HG02678 (cell line): ENCODE measurements around the gene TNRC6C.

ENCODE experiments used
- ATAC-seq: cut with Tn5 transposase; IDR thresholded peaks from one replicate; pipeline ENCODE4 v1.9.1; 2021; ENCODE audit warnings: mild to moderate bottlenecking, moderate library complexity; ENCODE audit not compliant: unreplicated experiment

Gene TNRC6C

DNA sequence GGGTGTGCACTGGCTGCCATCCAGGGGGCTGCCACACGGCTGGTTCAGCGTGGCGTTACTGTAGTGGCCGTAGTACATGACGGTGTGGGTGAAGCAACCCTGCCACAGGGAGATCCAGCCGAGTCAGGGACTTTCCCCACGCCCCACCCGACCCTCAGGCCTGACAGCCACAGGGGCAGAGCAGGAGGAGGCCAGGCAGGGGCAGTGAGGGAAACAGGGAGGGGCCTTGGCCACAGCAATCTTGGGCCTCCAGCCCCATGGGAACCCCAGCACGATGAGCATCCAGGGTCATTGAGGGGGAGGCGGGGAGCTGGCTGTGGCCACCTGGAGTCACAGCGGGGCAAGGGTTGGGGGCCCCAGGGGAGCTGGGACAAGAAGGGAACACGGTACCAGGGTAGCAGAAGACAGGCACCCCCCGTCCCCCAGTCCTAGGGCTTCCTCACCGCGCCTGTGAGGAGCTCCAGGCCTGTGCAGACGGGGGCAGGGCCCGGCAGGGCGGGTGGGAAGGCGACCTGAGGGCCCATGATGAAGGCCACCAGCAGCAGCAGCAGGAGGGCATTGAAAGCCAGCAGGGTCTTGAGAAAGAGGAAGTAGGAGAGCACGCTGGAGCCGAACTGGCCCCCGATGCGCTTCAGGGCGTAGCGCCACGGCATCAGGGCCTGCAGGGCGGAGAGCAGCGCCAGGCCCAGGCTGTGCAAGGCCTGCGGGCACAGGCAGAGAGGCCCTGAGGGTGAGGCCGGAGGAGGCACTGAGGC lies 165.8 kb downstream of the TNRC6C start:
- ATAC-seq, result no peak

DNA sequence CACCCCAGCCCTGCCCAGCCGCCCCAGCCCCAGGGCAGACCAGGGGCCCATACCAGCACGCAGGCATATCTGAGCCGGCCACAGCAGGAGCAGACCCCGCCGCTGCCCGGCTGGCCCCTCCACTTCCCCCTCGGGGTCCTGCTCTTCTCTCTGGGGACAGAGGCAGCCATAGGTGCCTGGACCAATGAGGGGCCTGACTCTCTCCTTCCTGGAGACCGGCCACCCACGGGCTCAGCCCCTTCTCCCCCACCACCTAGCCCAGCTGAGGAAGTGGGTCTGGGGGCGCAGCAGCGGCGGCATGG lies 166.3 kb downstream of the TNRC6C start:
- ATAC-seq, result no peak

DNA sequence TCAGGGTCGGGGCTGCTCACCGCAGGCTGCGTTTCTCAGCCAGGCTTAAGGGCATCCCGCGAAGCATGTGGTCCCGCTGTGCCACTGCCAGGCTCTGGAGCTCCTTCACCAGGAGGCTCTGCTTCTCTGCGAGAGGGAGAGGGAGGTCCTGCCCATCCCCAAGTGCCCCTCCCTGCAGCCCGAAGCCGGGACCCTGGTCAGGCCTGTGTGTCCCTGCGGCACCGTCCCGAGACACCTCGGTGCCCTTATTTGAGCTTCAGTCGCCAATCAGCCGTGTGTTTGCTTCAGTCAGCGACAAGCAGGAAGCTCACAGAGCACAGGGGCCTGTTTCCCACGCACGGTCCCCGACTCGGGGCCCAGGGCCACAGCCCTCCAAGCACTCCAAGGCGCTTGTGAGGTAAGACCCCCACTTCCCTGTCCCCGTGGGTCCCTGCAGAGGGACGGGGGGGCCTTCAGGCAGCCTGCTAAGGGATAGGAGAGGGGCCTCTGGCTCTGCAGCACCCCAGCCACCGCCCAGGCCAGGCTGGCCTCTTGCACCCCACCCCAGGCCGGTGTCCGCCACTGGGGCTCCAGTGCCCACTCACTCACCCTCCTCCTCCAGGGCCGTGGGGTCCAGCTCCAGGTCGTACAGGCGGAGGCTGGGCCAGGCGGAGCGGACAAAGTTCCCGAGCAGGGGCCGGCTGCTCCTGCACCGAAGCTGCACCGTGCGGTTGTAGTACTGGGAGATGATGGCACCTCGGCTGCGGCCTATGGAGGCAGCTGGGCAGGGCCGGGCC lies 166.8 kb downstream of the TNRC6C start:
- ATAC-seq, result no peak

DNA sequence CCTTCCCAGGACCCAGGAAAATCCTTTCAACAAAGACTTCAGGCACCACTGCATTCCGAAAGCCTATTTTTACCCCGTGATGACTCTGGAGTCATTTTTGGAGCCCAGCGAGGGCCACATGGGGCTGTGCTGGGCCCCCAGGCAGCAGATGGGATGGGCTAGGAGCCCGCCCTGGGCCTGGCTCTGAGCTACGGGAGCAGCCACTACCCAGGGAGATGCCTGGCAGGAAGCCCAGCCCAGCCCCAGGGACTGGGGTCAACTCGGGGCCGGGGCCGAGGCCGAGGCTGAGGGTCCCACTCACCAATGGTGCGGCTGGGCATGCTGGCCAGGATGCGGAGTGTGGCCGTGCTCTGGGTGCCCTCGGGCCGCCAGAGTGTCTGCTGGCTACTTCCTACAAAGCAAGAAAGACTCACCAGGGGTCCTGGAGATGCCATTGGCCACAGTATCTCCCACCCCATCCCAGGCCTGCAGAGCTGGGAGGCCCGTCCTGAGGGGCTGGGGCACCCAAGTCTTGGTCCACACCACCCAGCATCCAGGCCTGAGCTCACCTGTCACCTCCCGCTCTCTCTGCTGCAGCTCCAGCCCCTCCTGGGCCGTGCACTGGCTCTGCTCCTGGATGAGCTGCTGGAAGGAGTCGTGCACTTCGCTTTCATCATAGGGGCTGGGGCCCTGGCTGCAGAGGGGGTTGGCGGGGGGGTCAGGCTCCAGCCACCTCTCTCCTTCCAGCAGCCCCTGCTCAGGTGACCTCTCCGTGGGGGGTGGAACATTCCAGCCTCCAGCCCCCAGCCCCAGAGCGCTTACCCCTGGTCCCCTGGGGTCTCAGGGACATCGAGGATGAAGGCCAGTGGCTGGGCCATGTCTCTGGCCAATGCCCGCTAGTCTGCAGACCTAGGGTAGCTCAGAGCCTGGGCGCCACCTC lies 167.7 kb downstream of the TNRC6C start:
- ATAC-seq, result no peak

DNA sequence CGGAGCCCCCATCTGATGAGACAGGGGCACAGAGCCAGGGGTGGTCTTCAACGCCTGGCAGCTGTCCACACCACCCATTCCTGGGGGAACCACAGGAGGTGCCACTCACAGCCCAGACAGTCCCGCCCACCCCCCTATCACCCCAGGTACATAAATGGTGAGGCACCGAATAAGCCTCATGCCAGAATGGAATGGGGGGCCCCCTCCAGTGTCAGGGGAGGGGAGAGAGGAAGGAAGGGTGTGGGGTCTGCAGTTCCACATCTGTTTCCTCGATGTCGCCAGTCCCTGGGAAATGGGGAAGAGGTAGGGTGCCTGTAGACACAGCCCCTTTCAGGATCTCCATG lies 168.4 kb downstream of the TNRC6C start:
- ATAC-seq, result no peak

DNA sequence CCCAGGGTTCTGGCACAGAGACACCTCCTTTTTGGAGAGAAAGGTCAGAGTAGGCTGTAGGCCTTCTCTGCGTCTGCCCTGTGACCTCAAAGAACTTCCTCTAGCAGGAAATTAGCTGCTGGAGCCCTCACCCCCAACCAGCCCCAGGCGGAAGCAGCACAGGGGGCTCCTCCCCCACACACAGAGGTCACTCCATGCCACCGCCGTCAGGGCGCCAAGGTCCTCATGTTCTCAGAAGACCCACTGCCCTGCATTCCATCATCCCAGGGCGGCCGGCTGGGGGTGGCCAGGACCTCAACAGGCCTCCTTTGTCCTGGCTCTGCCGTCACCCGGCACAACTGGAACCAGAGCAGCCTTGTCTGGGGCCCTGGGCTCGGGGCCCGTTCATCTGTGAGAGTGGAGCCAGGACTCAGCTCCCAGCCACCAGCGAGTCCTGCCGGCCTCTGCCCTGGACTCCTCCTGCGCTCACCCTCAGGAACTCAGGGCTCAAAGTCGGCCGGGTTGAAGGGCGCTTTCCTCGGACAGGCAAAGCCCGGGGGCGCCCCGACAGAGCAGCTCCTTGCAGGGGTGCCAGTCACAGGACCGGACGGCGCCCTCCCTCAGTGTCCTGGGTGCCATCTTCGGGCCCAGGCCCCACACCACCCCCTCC lies 168.9 kb downstream of the TNRC6C start:
- ATAC-seq, result peak; percentile 19

DNA sequence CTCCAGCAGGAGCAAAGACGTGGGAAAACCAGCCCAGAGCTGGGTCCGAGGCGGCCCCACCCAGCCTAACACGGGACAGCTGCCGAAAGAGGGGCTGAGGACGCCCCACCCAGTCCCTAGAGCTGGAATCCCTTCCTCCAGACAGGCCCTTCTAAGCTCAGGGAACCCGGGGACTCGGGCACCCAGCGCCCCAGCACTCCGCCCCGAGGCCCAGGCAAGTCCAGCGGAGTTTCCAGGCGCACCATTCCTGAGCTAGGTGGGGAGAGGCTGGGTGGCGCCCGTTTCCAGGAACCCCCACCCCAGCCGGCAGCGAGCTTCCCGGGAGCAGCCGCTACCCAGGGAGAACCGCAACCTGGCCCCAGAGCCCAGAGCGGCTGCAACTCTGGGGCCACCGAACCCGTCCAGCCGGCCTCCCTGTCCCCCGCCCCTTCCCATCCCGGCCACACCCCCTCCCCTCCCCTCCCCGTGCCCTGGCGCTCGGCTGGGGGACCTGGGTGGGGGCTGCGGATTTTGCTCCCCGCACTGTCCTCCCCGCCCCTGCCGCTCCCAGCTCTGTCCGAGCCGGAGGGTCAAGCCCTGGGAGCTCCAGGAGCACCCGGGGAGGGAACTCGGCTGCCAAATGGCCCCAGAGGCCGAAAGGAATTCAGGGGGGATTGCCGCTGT lies 169.5 kb downstream of the TNRC6C start:
- no peak for ATAC-seq

DNA sequence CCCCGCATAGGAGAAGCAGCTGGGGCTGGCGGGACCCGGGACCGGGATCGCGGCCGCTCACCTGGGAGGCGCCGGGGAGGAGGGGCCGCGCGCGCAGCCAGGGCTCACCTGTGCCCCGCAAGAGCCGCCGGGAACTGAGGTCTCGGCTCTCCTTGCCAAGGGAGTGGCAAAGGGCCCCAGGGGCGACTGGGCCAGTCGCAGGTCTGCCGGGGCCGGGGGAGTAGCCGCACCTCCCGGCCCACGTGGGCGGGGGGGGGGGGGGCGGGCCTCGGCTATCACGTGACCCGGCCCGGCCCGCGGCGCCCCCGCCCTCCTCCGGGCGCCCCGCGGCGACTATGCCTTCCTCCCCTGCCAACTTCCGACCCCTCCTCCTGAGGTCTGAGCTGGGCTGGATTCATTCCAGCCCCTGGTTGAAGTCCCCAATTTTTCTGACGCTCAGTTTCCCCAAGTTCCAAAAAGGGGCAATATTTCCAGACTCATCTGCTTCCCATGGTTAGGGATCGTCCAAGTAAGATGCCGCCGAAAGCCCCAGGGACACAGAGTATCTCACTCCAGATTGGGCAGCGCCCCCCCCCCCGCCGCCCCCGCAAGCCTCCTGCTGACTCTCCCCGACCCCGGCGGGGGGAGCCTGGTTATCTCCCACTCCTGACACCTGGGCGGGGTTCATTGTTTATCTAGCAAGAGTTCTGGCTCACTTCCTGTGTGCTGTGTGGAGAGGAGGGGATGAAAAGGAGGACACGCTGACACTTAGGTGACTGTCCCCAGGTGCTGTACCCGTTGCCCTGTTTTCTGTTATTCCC lies 170.2 kb downstream of the TNRC6C start, which contains the start of gene TMC6:
TMC6 (minus strand) TSS at position 205 of the 800 bp plus-strand sequence. CDS start 1,923 bp downstream, outside the sequence.
- no peak for ATAC-seq

DNA sequence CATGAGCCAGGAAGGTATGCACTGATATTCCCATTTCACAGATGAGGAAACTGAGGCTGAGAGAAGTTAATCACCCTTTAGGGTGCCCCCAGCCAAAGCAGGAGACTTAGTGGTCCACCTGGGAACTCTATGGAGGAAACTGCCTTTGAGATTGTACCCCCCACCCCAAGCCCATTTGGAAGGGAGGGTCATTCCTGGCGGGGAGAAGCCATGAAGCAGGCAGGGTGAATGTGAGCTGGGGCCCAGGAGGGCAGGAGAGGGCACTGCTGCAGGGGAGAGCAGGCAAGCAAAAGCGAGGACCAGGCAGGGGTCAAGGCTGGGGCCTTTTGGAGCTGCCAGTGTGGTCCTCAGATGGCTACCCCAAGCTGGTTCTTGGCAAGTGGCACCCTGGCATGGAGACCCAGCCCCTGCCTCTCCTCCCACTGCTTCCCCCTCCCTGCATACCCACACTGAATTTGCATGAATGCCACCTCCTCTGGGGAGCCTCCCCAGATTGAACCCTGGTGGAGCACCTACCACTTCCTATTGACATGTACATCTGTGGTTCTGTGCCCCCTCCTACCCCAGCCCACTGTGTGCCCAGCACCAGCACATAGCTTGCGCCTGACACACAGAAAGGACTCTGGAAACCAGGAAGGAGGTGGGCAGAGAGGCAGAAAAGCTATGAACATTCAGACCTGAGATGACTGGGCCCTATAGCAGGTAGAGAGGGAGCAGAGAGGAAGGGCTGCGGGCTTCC lies 171.0 kb downstream of the TNRC6C start:
- ATAC-seq, result no peak

DNA sequence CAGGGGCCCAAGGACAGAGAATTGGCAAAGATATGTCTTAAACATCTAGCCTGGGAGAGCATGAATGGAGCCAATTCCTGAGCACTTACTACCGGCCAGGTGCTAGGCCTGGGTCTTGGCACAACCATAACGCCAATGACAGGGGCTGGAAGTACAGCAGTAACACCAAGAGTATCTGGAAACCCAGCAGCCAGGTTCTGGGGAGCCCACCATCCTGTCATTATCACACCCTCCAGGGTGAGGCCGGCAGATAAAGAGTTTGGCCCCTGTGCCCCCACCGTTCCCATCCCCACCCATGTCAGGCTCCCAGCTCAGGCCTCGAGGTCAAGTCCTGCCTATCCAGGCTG lies 171.6 kb downstream of the TNRC6C start:
- no peak for ATAC-seq

DNA sequence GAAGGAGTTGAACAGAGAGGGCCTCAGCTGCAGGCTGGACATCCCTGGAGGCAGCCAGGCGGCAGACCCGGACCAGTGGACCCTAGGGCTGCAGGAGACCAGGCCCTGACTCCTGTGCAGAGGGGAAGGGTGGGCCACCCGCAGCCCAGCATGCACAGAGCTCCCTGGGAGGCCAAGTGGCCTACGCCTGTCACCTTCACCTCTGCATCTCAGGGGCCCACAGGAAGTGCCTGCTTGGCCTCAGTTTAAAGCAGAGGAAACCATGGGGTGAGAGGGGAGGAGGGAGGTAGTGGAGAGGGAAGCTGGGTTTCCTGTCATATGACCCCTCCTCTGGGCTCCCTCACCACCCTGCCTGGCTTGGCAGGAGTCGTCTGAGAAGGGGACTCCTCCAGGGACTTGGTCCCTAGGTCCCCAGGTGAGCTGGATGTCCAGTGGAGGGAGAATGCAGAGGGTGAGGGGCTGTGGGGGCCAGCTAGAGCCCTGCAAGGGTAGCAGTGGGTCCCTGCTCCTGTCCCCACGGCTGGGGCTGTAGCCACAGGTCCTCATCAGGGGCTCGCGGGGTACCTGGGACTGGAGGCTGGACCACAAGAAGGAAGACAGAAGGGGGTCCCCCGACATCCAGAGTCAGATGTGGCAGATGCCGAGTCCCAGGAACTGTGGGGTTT lies 172.1 kb downstream of the TNRC6C start, which contains the start of gene TMC8:
TMC8 (plus strand) TSS at position 335 of the 665 bp plus-strand sequence. CDS start 818 bp downstream, outside the sequence.
- peak; percentile 22 for ATAC-seq

DNA sequence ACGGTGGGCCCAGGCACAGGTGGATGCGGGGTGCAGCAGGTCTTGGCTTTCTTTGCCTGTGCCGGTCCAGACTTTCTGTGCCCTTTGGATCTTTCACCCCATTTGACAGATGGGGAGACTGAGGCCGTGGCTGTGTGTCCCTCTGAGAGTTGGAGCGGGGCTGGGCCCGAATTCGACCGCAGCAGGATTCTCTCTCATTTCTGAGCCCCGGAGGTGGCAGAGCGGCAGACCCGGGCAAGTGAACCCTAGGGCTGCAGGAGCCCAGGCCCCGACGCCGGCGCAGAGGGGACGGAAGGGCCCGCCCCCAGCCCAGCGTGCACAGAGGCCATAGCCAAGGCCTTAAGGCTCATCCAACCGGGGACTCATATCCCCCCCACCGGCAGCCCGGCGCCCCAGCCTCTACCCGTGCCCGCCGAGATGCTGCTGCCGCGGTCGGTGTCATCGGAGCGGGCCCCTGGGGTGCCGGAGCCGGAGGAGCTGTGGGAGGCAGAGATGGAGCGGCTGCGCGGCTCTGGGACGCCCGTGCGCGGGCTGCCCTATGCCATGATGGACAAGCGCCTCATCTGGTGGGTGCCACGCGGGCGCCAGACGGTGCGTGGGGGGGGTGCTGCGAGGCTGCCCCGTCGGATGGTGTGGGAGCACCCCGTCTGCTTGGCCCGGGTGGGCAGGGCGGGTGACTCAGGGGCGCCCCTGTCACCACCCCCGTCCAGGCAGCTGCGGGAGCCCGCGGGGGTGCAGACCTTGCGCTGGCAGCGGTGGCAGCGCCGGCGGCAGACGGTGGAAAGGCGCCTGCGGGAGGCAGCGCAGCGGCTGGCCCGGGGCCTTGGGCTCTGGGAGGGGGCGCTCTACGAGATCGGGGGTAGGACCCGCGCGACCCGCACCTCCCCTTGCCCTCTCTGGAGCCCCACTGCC lies 172.9 kb downstream of the TNRC6C start:
- no peak for ATAC-seq

DNA sequence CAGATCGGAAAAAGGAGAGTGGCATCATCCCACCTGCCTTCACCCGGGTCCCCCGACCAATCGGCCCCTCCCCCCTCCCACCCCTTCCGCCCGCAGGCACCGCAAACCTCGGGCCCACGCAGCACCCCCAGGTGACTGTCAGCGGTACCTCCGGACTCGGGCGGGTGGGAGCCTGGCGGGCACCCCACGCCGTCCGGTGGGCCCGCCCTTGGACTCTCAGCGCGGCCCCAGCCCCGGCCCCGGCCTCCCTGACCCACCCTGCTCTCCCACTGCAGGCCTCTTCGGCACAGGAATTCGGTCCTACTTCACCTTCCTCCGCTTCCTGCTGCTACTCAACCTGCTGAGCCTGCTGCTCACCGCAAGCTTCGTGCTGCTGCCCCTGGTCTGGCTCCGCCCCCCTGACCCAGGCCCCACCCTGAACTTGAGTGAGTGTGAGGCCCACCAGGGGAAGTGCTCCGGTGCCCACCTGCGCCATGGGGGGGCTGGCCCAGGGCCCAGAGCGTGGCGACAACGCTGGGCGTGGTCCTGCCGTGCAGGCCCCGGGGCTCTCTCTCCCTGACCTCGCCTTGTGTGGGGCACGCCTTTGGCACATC lies 173.7 kb downstream of the TNRC6C start:
- ATAC-seq, result no peak

DNA sequence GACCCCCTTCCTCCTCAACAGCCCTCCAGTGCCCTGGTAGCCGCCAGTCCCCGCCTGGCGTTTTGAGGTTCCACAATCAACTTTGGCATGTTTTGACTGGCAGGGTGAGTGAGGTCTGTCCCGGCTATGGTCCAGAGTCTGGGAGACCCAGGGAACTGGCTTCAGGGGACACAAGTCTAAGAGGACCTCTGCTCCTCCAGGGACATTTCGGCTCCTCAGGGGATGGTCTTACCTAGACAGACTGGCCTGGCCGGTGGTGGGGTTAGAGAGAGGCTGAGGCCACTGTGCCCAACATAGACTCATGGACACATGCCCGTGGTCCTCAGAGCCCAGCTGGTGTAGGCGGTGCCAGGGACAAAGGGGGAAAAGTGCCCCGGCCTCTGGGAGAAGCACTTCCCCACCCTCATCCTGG lies 174.3 kb downstream of the TNRC6C start:
- no peak for ATAC-seq

DNA sequence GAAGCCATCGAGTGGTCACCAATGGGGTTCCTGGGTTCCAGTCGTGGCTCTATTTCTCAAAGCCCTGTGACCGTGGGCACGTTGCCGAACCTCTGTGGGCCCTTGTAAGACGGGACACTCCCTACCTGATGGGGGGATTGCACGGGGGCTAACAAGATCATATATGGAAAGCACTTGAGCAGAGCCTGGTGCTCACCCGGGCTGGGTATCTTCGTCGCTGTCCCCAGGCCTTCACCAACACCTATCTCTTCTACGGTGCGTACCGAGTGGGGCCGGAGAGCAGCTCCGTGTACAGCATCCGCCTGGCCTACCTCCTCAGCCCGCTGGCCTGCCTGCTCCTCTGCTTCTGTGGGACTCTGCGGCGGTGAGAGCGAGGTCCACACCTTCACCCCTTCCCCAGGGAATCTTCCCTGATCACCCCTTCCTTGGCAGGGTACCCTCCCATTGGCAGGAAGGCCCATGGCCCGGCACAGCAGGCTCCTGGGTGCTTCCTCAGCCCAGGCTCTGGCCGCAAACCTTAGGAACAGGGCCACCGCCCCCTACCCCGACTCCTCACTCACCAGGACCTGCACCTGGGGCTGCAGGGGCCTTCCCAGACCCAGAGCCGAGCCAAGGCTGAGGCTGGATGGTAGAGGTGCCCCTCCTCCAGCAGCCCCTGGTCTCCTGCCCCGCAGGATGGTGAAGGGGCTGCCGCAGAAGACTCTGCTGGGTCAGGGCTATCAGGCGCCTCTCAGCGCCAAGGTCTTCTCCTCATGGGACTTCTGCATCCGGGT lies 174.9 kb downstream of the TNRC6C start:
- no peak for ATAC-seq
